Fibroblast of the aortic adventitia (primary cell): ENCODE measurements around the gene CTXND1. TPM values are rescaled to one million over a fixed set of nuclear protein-coding genes. Genes with fewer than 3 reads are reported as not detected.
"Not testable (repeated sequence)": the region's sequence is repeated elsewhere in the genome, so short reads cannot be mapped to it uniquely, and the experiment has no call there.

ENCODE experiments used
- DNase-seq: peaks from one replicate; pipeline ENCODE4 v3.0.0-alpha.2; 2010; ENCODE audit warnings: low read depth
- H3K4me3 ChIP-seq: 2 replicates; pipeline ENCODE4 v1.5.1; 2011; ENCODE audit warnings: low read depth, mild to moderate bottlenecking, control low read depth, low read length, moderate library complexity
- CTCF ChIP-seq: IDR thresholded peaks from 2 replicates; pipeline ENCODE4 v1.5.1; 2011; ENCODE audit warnings: mild to moderate bottlenecking, low read length, control low read depth, inconsistent platforms; ENCODE audit not compliant: insufficient read depth
- total RNA-seq: library from RNA; depleted of rRNA; stranded (reverse); fragments of >200 nt; gene quantifications from 2 replicates; pipeline ENCODE4 v1.2.3, GENCODE V29; 2012; ENCODE audit warnings: low replicate concordance

CTXND1 gene
- not detected in 2 replicates for total RNA-seq

- H3K4me3 ChIP-seq, result peak within 1 kb of the TSS; percentile 13
- no peak for DNase-seq
- TF ChIP-seq CTCF, result no peak
Observed at GRCh38 chr15:80252121-80252518, at the start of gene CTXND1. CTXND1 (minus strand) TSS chr15:80252213; CDS start chr15:80201949, 50,264 bp downstream.

GRCh38 chr15:80301472-80301871 is 49.5 kb upstream of the CTXND1 start:
- DNase-seq, result no peak
- H3K4me3 ChIP-seq, result no peak overlapping the region
- TF ChIP-seq CTCF, result no peak

GRCh38 chr15:80295777-80296176 is 43.8 kb upstream of the CTXND1 start:
- not testable (repeated sequence) for DNase-seq, H3K4me3 ChIP-seq

- no peak for TF ChIP-seq CTCF
- H3K4me3 ChIP-seq, result no peak overlapping the region
Observed at GRCh38 chr15:80292079-80292478, 40.1 kb upstream of the CTXND1 start.

GRCh38 chr15:80290891-80291290 is 38.9 kb upstream of the CTXND1 start:
- not testable (repeated sequence) for DNase-seq, H3K4me3 ChIP-seq

More at GRCh38 chr15:80292079-80292478, 40.1 kb upstream of the CTXND1 start:
- no peak for DNase-seq

- no peak for DNase-seq
- no peak for TF ChIP-seq CTCF
- H3K4me3 ChIP-seq, result no peak overlapping the region
Observed at GRCh38 chr15:80289528-80290495, 37.8 kb upstream of the CTXND1 start.

- no peak overlapping the region for H3K4me3 ChIP-seq
- no peak for TF ChIP-seq CTCF
- DNase-seq, result no peak
Observed at GRCh38 chr15:80288131-80288530, 36.1 kb upstream of the CTXND1 start.

GRCh38 chr15:80286055-80286454 is 34.0 kb upstream of the CTXND1 start:
- no peak for DNase-seq
- TF ChIP-seq CTCF, result no peak
- H3K4me3 ChIP-seq, result no peak overlapping the region
